HL-60 (cell line): ENCODE measurements around the gene TBC1D4.
"Not testable (repeated sequence)": the region's sequence is repeated elsewhere in the genome, so short reads cannot be mapped to it uniquely, and the experiment has no call there.

Experiments used
- DNase-seq, 2 experiments: peaks; one replicate each; pipeline ENCODE4 v3.0.0-alpha.2; 2010 to 2020; ENCODE audit warnings: low read depth in 1 of 2, low spot score in 1 of 2
- H3K27ac ChIP-seq: fragments of 250-450 bp; sonication (Bioruptor Pico); replicated peaks from 2 replicates; pipeline ENCODE4 v1.5.1; 2020; ENCODE audit warnings: mild to moderate bottlenecking, moderate library complexity
- H3K27me3 ChIP-seq: fragments of 250-450 bp; sonication (Bioruptor Pico); 2 replicates; pipeline ENCODE4 v1.5.1; 2021; ENCODE audit warnings: mild to moderate bottlenecking, moderate library complexity; ENCODE audit not compliant: insufficient read depth, poor library complexity, severe bottlenecking
- H3K4me3 ChIP-seq: replicated peaks from 2 replicates; pipeline ENCODE4 v1.5.1; 2011; ENCODE audit warnings: mild to moderate bottlenecking, control low read depth, low read length; ENCODE audit not compliant: insufficient read depth
- CTCF ChIP-seq: IDR thresholded peaks from one replicate; pipeline ENCODE4 v1.5.1; 2011; ENCODE audit warnings: low read length, control low read depth, inconsistent platforms; ENCODE audit not compliant: insufficient read depth
- GABPA ChIP-seq: IDR thresholded peaks from 2 replicates; pipeline ENCODE4 v1.6.1; 2012; ENCODE audit warnings: low read depth
- POLR2AphosphoS5 ChIP-seq: IDR thresholded peaks from 2 replicates; pipeline ENCODE4 v1.6.1; 2012; ENCODE audit warnings: low read depth
- REST ChIP-seq: IDR thresholded peaks from 2 replicates; pipeline ENCODE4 v1.6.1; 2012; ENCODE audit warnings: low read depth; ENCODE audit not compliant: insufficient replicate concordance
- SPI1 ChIP-seq: IDR thresholded peaks from 2 replicates; pipeline ENCODE4 v1.6.1; 2012; ENCODE audit warnings: low read depth, mild to moderate bottlenecking, borderline replicate concordance

The TBC1D4 gene

GRCh38 chr13:75279834-75280369, 202.1 kb downstream of the TBC1D4 start:
- H3K4me3 ChIP-seq = no peak overlapping the region
- TF ChIP-seq REST (no peak), SPI1 (no peak), POLR2AphosphoS5 (no peak), CTCF (no peak), GABPA (no peak)
- DNase-seq = no peak
- no peak overlapping the region for H3K27ac ChIP-seq
- no peaks in the 10 kb centered on the region for H3K27me3 ChIP-seq

DNA sequence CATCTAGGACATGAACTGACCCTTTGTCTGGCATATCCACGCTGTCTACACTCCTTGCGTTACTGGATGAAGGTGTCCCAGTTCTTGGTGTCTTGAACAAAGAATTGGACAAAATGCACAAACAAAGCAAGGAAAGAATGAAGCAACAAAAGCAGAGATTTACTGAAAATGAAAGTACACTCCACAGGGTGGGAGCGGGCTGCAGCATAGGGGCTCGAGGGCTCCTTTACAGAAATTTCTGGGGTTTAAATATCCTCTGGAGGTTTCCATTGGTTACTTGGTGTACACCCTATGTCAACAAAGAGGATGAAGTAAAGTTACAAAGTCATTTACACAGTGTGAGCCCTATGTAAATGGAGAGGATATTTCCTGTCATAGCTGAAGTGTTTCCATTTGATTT, 208.3 kb downstream of the TBC1D4 start:
- H3K4me3 ChIP-seq, H3K27me3 ChIP-seq, DNase-seq, H3K27ac ChIP-seq: not testable (repeated sequence)

GRCh38 chr13:75271846-75272245, 210.1 kb downstream of the TBC1D4 start:
- TF ChIP-seq POLR2AphosphoS5 = no peak
- no peak for TF ChIP-seq REST
- no peak for TF ChIP-seq SPI1
- TF ChIP-seq GABPA = no peak
- no peak for TF ChIP-seq CTCF
- no peak overlapping the region for H3K4me3 ChIP-seq
- no peak for DNase-seq
- H3K27ac ChIP-seq = no peak overlapping the region
- H3K27me3 ChIP-seq = no peaks in the 10 kb centered on the region

GRCh38 chr13:75268481-75268880, 213.5 kb downstream of the TBC1D4 start:
- H3K4me3 ChIP-seq, H3K27me3 ChIP-seq, H3K27ac ChIP-seq, DNase-seq: not testable (repeated sequence)

DNA sequence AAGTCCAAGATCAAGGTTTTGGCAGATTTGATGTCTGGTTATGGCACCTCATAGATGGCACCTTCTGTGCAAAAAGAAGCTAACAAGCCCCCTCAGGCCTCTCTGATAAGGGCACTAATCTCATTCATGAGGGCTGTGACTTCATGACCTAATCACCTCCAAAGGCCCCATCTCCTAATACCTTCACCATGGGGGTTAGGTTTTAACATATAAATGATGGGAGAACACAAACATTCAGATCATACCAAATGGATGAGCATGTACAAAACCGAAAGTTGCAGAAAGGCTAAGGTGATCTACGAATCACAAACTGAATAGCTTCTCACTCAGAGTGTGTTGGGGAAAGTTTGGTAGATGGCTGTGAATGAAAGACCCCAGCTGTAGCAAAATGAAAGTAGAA, 217.4 kb downstream of the TBC1D4 start:
- Histone ChIP-seq H3K27ac (no peak overlapping the region), H3K27me3 (no peaks in the 10 kb centered on the region), H3K4me3 (no peak overlapping the region)
- no peak for DNase-seq
- no peak for TF ChIP-seq REST
- no peak for TF ChIP-seq SPI1
- no peak for TF ChIP-seq GABPA
- TF ChIP-seq POLR2AphosphoS5 = no peak
- no peak for TF ChIP-seq CTCF
